Spleen (tissue), 7 donors: ENCODE measurements around the gene KLHDC4.
A peak's percentile ranks its signal among the peaks of the same experiment; 100 is the strongest.

Source experiments
- CTCF ChIP-seq, 11 experiments: fragments of 200-600 bp in 7 of 11; fragments of 450-650 bp in 4 of 11; sonication (generic) in 4 of 11; IDR thresholded peaks in 8 of 11; conservative IDR thresholded peaks in 3 of 11; 1 replicate in 7 of 11; 2 replicates in 4 of 11; pipeline versions ENCODE4 v1.4.0 to v1.8.0; 2016 to 2021; ENCODE audit warnings: antibody characterized with exemption in 11 of 11, inconsistent platforms in 4 of 11, mild to moderate bottlenecking in 1 of 11
- POLR2A ChIP-seq, 3 donors: fragments of 450-650 bp; IDR thresholded peaks; one replicate each; pipeline ENCODE4 v1.5.1; 2017; ENCODE audit warnings: antibody characterized with exemption in 3 of 3, mild to moderate bottlenecking in 1 of 3
- POLR2AphosphoS5 ChIP-seq, 3 donors: sonication (generic); formaldehyde crosslinking; IDR thresholded peaks; one replicate each; pipeline ENCODE4 v1.5.1; 2017; ENCODE audit warnings: antibody characterized with exemption in 3 of 3
- donor health status: DM: no; HTN: no; CAD: no; lungs with moderate emphysema.
- donor health status: DM: no; HTN: no; CAD: no.
- donor health status: DM: no; HTN: no; CAD: no.

GRCh38 chr16:87698676-87699199, 67.0 kb downstream of the KLHDC4 start:
- TF ChIP-seq POLR2AphosphoS5 (IDR thresholded peaks at IDR 0.05) = peak in 2 of 3 donors; percentile 37 to 63
- TF ChIP-seq CTCF (IDR thresholded peaks at IDR 0.05 in 8 of 11, conservative IDR thresholded peaks at IDR 0.05 in 3 of 11) = no peak
- no peak for TF ChIP-seq POLR2A (IDR thresholded peaks at IDR 0.05)
